IPS-15b (cell line): ENCODE data around the gene COLEC11.
A peak's percentile ranks its signal among the peaks of the same experiment; 100 is the strongest.
"Not testable (repeated sequence)": the region's sequence is repeated elsewhere in the genome, so short reads cannot be mapped to it uniquely, and the experiment has no call there.

Source experiments
- H3K27me3 ChIP-seq: one replicate; pipeline ENCODE4 v1.6.1; 2013; ENCODE audit warnings: low read length; ENCODE audit not compliant: control insufficient read depth, insufficient read depth
- H3K36me3 ChIP-seq: one replicate; pipeline ENCODE4 v1.6.1; 2013; ENCODE audit warnings: low read length; ENCODE audit not compliant: control insufficient read depth, insufficient read depth
- H3K4me1 ChIP-seq: one replicate; pipeline ENCODE4 v1.6.1; 2013; ENCODE audit warnings: mild to moderate bottlenecking, low read length; ENCODE audit not compliant: control insufficient read depth, insufficient read depth
- H3K4me3 ChIP-seq: one replicate; pipeline ENCODE4 v1.5.1; 2013; ENCODE audit warnings: low read depth, low read length
- H3K9ac ChIP-seq: one replicate; pipeline ENCODE4 v1.6.1; 2013; ENCODE audit warnings: low read depth, mild to moderate bottlenecking, low read length
- H3K9me3 ChIP-seq: one replicate; pipeline ENCODE4 v1.6.1; 2013; ENCODE audit warnings: mild to moderate bottlenecking, low read length; ENCODE audit not compliant: control insufficient read depth, insufficient read depth

The COLEC11 gene

DNA sequence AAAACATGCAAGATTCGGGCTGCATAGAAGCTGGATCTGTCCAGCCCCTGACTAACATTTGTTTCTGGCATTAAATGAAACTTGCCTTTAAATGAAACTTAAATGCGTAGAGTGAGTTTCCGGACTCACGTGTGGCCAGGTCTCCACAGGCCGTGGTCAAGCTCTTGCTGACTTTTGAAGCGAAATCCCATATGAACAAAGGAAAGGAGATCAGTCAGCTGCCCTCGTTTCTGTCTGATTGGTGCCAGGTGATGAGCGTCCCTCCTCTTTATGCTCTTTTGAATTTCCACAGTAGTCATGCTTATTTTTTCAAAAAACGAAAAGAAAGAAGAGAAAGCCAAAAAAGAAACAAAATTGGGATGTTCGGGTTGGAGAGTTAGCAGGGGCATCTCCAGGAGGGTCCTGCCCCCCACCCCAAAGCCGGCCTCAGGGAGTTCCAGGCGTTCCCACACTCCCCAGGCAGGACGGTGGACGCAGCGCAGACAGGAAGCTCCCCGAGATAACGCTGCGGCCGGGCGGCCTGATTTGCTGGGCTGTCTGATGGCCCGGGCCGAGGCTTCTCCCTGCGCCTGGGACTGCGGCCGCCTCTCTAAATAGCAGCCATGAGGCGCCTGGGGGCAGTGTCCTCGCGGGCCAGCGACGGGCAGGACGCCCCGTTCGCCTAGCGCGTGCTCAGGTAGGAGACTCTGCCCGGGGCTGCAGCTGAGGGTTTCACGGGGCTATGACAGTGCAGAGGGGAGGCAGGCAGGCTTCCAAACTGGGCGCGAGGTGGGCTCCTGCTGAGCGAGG, at the start of gene COLEC11:
COLEC11 (plus strand) TSS at position 620 of the 789 bp plus-strand sequence. CDS start 9,229 bp downstream, outside the sequence.
- H3K4me3 ChIP-seq, result peak within 1 kb of the TSS; percentile 18
- no peak within 1 kb of the TSS for H3K9ac ChIP-seq
- peaks cover 2% of the 10 kb centered on the region for H3K27me3 ChIP-seq

DNA sequence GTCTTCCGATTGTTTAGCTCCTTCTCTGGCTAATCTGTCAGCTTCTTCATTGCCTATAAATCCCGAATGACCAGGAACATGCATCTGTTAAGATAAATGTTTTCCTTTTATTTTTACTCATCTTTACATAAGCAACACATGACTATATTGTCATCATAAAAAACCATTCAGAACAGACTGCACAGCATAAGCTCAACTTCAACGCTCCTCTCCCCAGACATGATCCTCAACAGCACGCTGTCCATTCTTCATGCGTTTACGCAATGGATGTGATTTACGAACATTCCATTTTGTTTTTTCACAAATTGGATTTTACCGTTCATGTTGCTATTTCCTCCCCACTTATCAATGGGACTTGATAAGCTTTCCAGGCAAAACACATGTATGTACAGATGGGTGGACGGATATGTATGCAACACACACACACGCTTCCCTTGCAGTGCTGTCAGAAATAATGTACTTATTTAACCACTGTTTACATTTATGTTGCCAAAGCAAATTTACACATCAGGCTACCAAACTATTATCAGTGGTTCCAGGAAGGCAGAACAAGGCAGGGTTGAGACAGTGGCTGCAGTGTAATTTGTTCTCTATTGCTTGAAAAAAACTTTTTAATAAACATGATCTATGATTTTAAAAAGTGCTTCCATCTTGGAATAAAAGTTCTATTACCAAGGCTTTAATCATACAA, 49.0 kb upstream of the COLEC11 start:
- H3K4me1 ChIP-seq, result no peaks in the 10 kb centered on the region
- no peaks in the 10 kb centered on the region for H3K9me3 ChIP-seq
- H3K4me3 ChIP-seq, result no peak overlapping the region
- no peak overlapping the region for H3K9ac ChIP-seq
- peaks cover 61% of the 10 kb centered on the region for H3K36me3 ChIP-seq
- H3K27me3 ChIP-seq, result no peaks in the 10 kb centered on the region

More for the DNA sequence above, at the start of gene COLEC11:
- Histone ChIP-seq H3K4me1 (peaks cover 3% of the 10 kb centered on the region), H3K36me3 (no peaks in the 10 kb centered on the region), H3K9me3 (no peaks in the 10 kb centered on the region)

GRCh38 chr2:3547915-3548314, 47.0 kb upstream of the COLEC11 start:
- H3K9me3 ChIP-seq, result no peaks in the 10 kb centered on the region
- H3K36me3 ChIP-seq, result peaks cover 68% of the 10 kb centered on the region
- no peak overlapping the region for H3K9ac ChIP-seq
- H3K4me1 ChIP-seq, result no peaks in the 10 kb centered on the region
- H3K27me3 ChIP-seq, result no peaks in the 10 kb centered on the region
- no peak overlapping the region for H3K4me3 ChIP-seq

GRCh38 chr2:3553946-3554345, 41.0 kb upstream of the COLEC11 start:
- Histone ChIP-seq H3K9me3 (no peaks in the 10 kb centered on the region), H3K9ac (no peak overlapping the region), H3K36me3 (peaks cover 50% of the 10 kb centered on the region), H3K4me3 (no peak overlapping the region), H3K27me3 (no peaks in the 10 kb centered on the region), H3K4me1 (no peaks in the 10 kb centered on the region)

- Histone ChIP-seq H3K36me3 (peaks cover 20% of the 10 kb centered on the region), H3K4me1 (no peaks in the 10 kb centered on the region), H3K4me3 (peak overlapping the region; percentile 77), H3K9me3 (no peaks in the 10 kb centered on the region), H3K27me3 (no peaks in the 10 kb centered on the region), H3K9ac (peak overlapping the region; percentile 80)
Measured at GRCh38 chr2:3557639-3558204, 37.2 kb upstream of the COLEC11 start.

GRCh38 chr2:3558205-3559014, 36.5 kb upstream of the COLEC11 start, which contains the start of gene RNASEH1:
TSS of gene RNASEH1 (minus strand) at chr2:3558333. CDS start at chr2:3558260, 73 bp downstream.
- peak within 1 kb of the TSS; percentile 80 for H3K9ac ChIP-seq
- H3K9me3 ChIP-seq, result no peaks in the 10 kb centered on the region
- no peaks in the 10 kb centered on the region for H3K27me3 ChIP-seq
- no peaks in the 10 kb centered on the region for H3K4me1 ChIP-seq
- peaks cover 20% of the 10 kb centered on the region for H3K36me3 ChIP-seq
- H3K4me3 ChIP-seq, result peak within 1 kb of the TSS; percentile 81

GRCh38 chr2:3563521-3563976, 31.4 kb upstream of the COLEC11 start:
- Histone ChIP-seq H3K4me3 (no peak overlapping the region), H3K27me3 (no peaks in the 10 kb centered on the region), H3K9ac (no peak overlapping the region)

GRCh38 chr2:3565117-3565516, 29.8 kb upstream of the COLEC11 start:
- H3K9me3 ChIP-seq, result no peaks in the 10 kb centered on the region

More at GRCh38 chr2:3563521-3563976, 31.4 kb upstream of the COLEC11 start:
- H3K36me3 ChIP-seq, result no peaks in the 10 kb centered on the region
- no peaks in the 10 kb centered on the region for H3K4me1 ChIP-seq
- no peaks in the 10 kb centered on the region for H3K9me3 ChIP-seq

GRCh38 chr2:3566806-3567205, 28.1 kb upstream of the COLEC11 start:
- Histone ChIP-seq H3K36me3 (no peaks in the 10 kb centered on the region), H3K4me1 (no peaks in the 10 kb centered on the region), H3K9ac (no peak overlapping the region), H3K27me3 (no peaks in the 10 kb centered on the region), H3K9me3 (no peaks in the 10 kb centered on the region), H3K4me3 (no peak overlapping the region)

More at GRCh38 chr2:3565117-3565516, 29.8 kb upstream of the COLEC11 start:
- Histone ChIP-seq H3K4me1 (no peaks in the 10 kb centered on the region), H3K36me3 (no peaks in the 10 kb centered on the region), H3K9ac (no peak overlapping the region), H3K4me3 (no peak overlapping the region), H3K27me3 (no peaks in the 10 kb centered on the region)

DNA sequence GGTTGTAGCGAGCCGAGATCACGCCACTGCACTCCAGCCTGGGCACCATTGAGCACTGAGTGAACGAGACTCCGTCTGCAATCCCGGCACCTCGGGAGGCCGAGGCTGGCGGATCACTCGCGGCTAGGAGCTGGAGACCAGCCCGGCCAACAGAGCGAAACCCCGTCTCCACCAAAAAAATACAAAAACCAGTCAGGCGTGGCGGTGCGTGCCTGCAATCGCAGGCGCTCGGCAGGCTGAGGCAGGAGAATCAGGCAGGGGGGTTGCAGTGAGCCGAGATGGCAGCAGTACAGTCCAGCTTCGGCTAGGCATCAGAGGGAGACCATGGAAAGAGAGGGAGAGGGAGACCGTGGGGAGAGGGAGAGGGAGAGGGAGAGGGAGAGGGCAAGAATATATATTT, 25.3 kb upstream of the COLEC11 start:
- not testable (repeated sequence) for H3K9ac ChIP-seq, H3K27me3 ChIP-seq, H3K4me1 ChIP-seq, H3K9me3 ChIP-seq, H3K4me3 ChIP-seq, H3K36me3 ChIP-seq

GRCh38 chr2:3571284-3571683, 23.6 kb upstream of the COLEC11 start:
- H3K4me3 ChIP-seq, result no peak overlapping the region
- no peaks in the 10 kb centered on the region for H3K4me1 ChIP-seq
- H3K36me3 ChIP-seq, result peaks cover 9% of the 10 kb centered on the region
- H3K27me3 ChIP-seq, result no peaks in the 10 kb centered on the region
- no peak overlapping the region for H3K9ac ChIP-seq
- H3K9me3 ChIP-seq, result no peaks in the 10 kb centered on the region
